Body of pancreas (tissue), 4 donors: Measurements from ENCODE around the gene STPG3. TPM values are rescaled to one million over a fixed set of nuclear protein-coding genes. Genes with fewer than 3 reads are reported as not detected.

Experiments
- ATAC-seq: fragments of 150-250 bp; one replicate; pipeline ENCODE4 v1.9.1; 2016
- DNase-seq, 4 donors: peaks; one replicate each; pipeline ENCODE4 v3.0.0-alpha.2; 2019
- H3K27ac ChIP-seq, 4 donors: fragments of 200-600 bp; sonication (generic); 1 replicate in 3 of 4; 2 replicates in 1 of 4; pipeline versions ENCODE4 v1.5.1 to v1.6.1; 2016 to 2019; ENCODE audit warnings: mild to moderate bottlenecking in 1 of 4, mixed read lengths in 1 of 4, moderate library complexity in 1 of 4
- H3K27me3 ChIP-seq, 2 donors: fragments of 200-600 bp; sonication (generic); one replicate each; pipeline ENCODE4 v1.6.0; 2016; ENCODE audit warnings: mild to moderate bottlenecking in 1 of 2
- H3K36me3 ChIP-seq, 2 donors: fragments of 200-600 bp; sonication (generic); replicated peaks in 1 of 2; 2 replicates each; pipeline ENCODE4 v1.5.1; 2016; ENCODE audit warnings: low read depth in 2 of 2; ENCODE audit not compliant: insufficient read depth in 1 of 2
- H3K4me1 ChIP-seq: fragments of 200-600 bp; sonication (generic); one replicate; pipeline ENCODE4 v1.6.0; 2016
- H3K4me3 ChIP-seq, 2 donors: fragments of 200-600 bp; sonication (generic); 1 replicate in 1 of 2; 2 replicates in 1 of 2; pipeline ENCODE4 v1.5.1; 2016 to 2019
- H3K9me3 ChIP-seq, 3 donors: fragments of 200-600 bp; sonication (generic); 1 replicate in 2 of 3; 2 replicates in 1 of 3; pipeline ENCODE4 v1.5.1; 2016
- POLR2A ChIP-seq, 3 donors: fragments of 450-650 bp; IDR thresholded peaks; one replicate each; pipeline ENCODE4 v1.6.1; 2016; ENCODE audit warnings: antibody characterized with exemption in 3 of 3, mild to moderate bottlenecking in 2 of 3
- WGBS, 2 donors: methylation state at CpG; one replicate each; pipeline ENCODE4 v1.1.5; 2017; 5-methylcytosine and 5-hydroxymethylcytosine counted together
- intact Hi-C: fragments of 100-400 bp; cut with DNase I; formaldehyde crosslinking; loops from one replicate; pipeline ENCODE4 v1.15.1; 2023
- total RNA-seq, 2 donors: library from RNA; depleted of rRNA; stranded (reverse); fragments of >200 nt; gene quantifications; one replicate each; pipeline ENCODE4 v1.1.0, GENCODE V29; 2016
- TF ChIP-seq, protein P1 (sequence below), 7 experiments: fragments of 450-650 bp in 4 of 7; fragments of 200-600 bp in 3 of 7; sonication (generic) in 3 of 7; IDR thresholded peaks; one replicate each; pipeline ENCODE4 v1.5.1; 2016 to 2019; ENCODE audit warnings: antibody characterized with exemption in 7 of 7

Gene STPG3
- total RNA-seq, 2 donors from 2014 or later: not detected

- H3K4me3 ChIP-seq: no peak overlapping the region
- H3K4me1 ChIP-seq: peaks cover 27% of the 10 kb centered on the region
- no peaks in the 10 kb centered on the region for H3K9me3 ChIP-seq
- no peak for DNase-seq
- TF ChIP-seq POLR2A (IDR thresholded peaks at IDR 0.05): no peak
- TF ChIP-seq, protein P1, sequence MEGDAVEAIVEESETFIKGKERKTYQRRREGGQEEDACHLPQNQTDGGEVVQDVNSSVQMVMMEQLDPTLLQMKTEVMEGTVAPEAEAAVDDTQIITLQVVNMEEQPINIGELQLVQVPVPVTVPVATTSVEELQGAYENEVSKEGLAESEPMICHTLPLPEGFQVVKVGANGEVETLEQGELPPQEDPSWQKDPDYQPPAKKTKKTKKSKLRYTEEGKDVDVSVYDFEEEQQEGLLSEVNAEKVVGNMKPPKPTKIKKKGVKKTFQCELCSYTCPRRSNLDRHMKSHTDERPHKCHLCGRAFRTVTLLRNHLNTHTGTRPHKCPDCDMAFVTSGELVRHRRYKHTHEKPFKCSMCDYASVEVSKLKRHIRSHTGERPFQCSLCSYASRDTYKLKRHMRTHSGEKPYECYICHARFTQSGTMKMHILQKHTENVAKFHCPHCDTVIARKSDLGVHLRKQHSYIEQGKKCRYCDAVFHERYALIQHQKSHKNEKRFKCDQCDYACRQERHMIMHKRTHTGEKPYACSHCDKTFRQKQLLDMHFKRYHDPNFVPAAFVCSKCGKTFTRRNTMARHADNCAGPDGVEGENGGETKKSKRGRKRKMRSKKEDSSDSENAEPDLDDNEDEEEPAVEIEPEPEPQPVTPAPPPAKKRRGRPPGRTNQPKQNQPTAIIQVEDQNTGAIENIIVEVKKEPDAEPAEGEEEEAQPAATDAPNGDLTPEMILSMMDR (IDR thresholded peaks at IDR 0.05): no peak
- H3K27me3 ChIP-seq: peaks cover 0 to 26% of the 10 kb centered on the region in 2 donors
- intact Hi-C loops: loop anchor here (5.0 kb wide), 2 partner anchors 39 to 114 kb away; no protein-coding TSS in a partner anchor
- WGBS, 2 donors: 85 to 88% methylated on average over 16 to 22 of the region's 23 CpGs
- ATAC-seq: no peak
- no peaks in the 10 kb centered on the region for H3K36me3 ChIP-seq
- no peak overlapping the region for H3K27ac ChIP-seq
Measured at GRCh38 chr9:137231372-137232039, 19.6 kb upstream of the STPG3 start.

DNA sequence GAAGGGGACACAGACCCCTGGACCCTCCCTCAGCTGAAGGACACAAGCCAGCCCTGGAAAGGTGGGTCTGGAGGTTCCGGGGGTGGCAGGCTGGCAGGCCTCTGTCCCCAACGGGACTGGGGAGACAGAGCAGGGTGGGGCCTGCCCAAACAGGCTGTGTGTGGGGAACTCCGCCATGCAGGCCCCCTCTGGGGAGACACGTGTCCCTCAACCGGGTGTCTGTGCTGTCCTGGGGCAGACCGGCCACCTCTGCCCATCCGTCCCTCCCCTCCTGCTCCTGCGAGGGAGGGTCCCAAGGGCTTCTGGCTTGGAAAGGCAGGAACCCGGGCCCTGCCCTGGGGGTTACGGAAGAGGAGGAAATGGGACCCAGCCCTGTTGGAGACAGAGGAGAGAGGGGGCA, 19.0 kb upstream of the STPG3 start:
- no peaks in the 10 kb centered on the region for H3K9me3 ChIP-seq
- DNase-seq (no peak), ATAC-seq (no peak)
- no peak for TF ChIP-seq POLR2A (IDR thresholded peaks at IDR 0.05)
- TF ChIP-seq, protein P1 (IDR thresholded peaks at IDR 0.05): no peak
- no peak overlapping the region for H3K4me3 ChIP-seq
- no peaks in the 10 kb centered on the region for H3K36me3 ChIP-seq
- peaks cover 0 to 26% of the 10 kb centered on the region in 2 donors for H3K27me3 ChIP-seq
- peaks cover 27% of the 10 kb centered on the region for H3K4me1 ChIP-seq
- WGBS, 2 donors: 68 to 77% methylated on average over 4 to 10 of the region's 10 CpGs
- H3K27ac ChIP-seq: no peak overlapping the region
- intact Hi-C loops: loop anchor here (5.0 kb wide), 2 partner anchors 40 to 115 kb away; no protein-coding TSS in a partner anchor

GRCh38 chr9:137232510-137232909, 18.6 kb upstream of the STPG3 start:
- no peak for ATAC-seq
- Histone ChIP-seq H3K4me1 (peaks cover 27% of the 10 kb centered on the region), H3K27ac (no peak overlapping the region), H3K4me3 (no peak overlapping the region), H3K9me3 (no peaks in the 10 kb centered on the region), H3K27me3 (peaks cover 0 to 26% of the 10 kb centered on the region in 2 donors), H3K36me3 (no peaks in the 10 kb centered on the region)
- DNase-seq: no peak
- intact Hi-C loops: loop anchor here (5.0 kb wide), 2 partner anchors 40 to 115 kb away; no protein-coding TSS in a partner anchor
- 60 to 80% methylated on average over 2 to 24 of the region's 24 CpGs for WGBS, 2 donors
- no peak for TF ChIP-seq POLR2A (IDR thresholded peaks at IDR 0.05)
- TF ChIP-seq, protein P1 (IDR thresholded peaks at IDR 0.05): no peak

DNA sequence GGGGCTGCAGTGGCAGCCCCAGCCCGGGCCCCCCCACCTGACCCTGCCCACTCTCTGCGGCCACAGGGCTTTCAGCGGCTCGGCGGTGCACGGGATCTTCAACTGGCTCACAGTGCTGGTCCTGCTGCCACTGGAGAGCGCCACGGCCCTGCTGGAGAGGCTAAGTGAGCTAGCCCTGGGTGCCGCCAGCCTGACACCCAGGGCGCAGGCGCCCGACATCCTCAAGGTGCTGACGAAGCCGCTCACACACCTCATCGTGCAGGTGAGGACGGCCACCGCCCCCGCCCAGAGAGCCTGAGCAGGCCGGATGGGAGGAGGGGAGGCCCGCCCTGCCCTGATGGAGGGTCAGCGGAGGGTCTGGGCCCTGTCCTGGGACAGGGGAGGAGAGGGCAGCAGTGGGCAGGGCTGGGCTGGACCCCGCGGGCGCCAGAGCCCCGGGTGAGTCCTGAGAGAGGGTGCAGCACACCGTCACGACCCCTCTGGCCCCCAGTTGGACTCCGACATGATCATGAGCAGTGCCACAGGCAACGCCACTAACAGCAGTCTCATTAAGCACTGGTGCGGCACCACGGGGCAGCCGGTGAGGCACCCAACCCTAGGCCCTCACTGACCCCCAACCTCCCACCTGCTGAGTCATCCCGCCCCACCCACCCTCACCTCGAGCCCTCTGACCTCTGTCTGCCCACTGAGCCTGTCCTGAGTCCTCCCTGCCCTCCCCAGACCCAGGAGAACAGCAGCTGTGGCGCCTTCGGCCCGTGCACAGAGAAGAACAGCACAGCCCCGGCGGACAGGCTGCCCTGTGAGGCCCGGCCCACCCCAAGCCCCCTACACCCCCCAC, 17.7 kb upstream of the STPG3 start:
- DNase-seq (no peak), ATAC-seq (no peak)
- peaks cover 0 to 26% of the 10 kb centered on the region in 2 donors for H3K27me3 ChIP-seq
- 60 to 69% methylated on average over 15 to 40 of the region's 40 CpGs for WGBS, 2 donors
- TF ChIP-seq POLR2A (IDR thresholded peaks at IDR 0.05): no peak
- TF ChIP-seq, protein P1 (IDR thresholded peaks at IDR 0.05): no peak
- intact Hi-C loops: loop anchor here (5.0 kb wide), 2 partner anchors 41 to 116 kb away; no protein-coding TSS in a partner anchor
- no peaks in the 10 kb centered on the region for H3K36me3 ChIP-seq
- H3K9me3 ChIP-seq: no peaks in the 10 kb centered on the region
- H3K27ac ChIP-seq: no peak overlapping the region
- peaks cover 29% of the 10 kb centered on the region for H3K4me1 ChIP-seq
- H3K4me3 ChIP-seq: no peak overlapping the region
